ENCODE measurements around the gene TPP1.

DNA sequence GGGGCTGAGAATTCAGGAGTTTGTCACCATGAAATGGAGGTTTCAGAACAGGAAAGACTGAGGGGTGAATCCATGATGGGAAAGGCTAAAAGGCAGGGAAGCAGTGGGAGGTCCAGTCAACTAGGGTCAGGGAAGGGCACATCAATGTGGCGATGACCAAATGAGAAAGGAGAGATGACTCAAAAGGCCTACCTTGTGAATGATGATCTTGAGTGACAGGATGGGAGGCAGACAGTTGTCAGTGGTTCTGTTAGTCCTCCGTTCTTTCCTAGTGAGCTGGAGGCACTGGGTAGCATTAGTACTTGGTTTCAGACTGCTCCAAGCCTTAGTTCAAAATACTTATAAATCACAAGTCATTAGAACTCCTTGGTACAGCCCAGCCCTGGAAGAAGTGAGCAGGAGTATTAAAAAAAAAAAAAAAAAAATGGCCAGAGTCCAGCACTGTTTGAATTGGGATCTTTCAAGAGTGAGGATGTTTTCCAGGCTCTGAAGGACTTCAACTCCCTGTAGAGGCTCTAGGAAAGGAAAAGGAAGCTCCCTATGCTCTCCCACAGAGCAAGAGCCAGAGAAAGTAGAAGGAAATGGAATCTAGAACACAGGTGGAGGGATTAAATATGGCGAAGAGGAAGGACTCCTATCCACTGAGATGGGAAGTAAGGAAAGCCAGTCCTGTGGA is 44.7 kb upstream of the TPP1 start:
- TF ChIP-seq, protein P1, sequence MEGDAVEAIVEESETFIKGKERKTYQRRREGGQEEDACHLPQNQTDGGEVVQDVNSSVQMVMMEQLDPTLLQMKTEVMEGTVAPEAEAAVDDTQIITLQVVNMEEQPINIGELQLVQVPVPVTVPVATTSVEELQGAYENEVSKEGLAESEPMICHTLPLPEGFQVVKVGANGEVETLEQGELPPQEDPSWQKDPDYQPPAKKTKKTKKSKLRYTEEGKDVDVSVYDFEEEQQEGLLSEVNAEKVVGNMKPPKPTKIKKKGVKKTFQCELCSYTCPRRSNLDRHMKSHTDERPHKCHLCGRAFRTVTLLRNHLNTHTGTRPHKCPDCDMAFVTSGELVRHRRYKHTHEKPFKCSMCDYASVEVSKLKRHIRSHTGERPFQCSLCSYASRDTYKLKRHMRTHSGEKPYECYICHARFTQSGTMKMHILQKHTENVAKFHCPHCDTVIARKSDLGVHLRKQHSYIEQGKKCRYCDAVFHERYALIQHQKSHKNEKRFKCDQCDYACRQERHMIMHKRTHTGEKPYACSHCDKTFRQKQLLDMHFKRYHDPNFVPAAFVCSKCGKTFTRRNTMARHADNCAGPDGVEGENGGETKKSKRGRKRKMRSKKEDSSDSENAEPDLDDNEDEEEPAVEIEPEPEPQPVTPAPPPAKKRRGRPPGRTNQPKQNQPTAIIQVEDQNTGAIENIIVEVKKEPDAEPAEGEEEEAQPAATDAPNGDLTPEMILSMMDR (IDR thresholded peaks at IDR 0.05; ENCODE audit: low read depth, low read length), result no peak
- TF ChIP-seq MYC (IDR thresholded peaks at IDR 0.05; ENCODE audit: low read depth, low read length), result no peak

Measured in NB4 (cell line).